Measurements from ENCODE around the gene PRIM1.

GRCh38 chr12:56768424-56768823 lies 16.3 kb upstream of the PRIM1 start:
- TF ChIP-seq CTCF (conservative IDR thresholded peaks at IDR 0.05; ENCODE audit: low read depth, low read length) (no peak), EZH2 (IDR thresholded peaks at IDR 0.05; ENCODE audit: low read length, unreplicated experiment) (no peak), EZH2phosphoT487 (IDR thresholded peaks at IDR 0.05; ENCODE audit: borderline replicate concordance, low read length) (no peak)
